GM21529 (cell line): ENCODE results near the gene KRTAP25-1.

ENCODE experiments used
- ATAC-seq: cut with Tn5 transposase; IDR thresholded peaks from one replicate; pipeline ENCODE4 v1.9.1; 2021; ENCODE audit not compliant: unreplicated experiment

The KRTAP25-1 gene

DNA sequence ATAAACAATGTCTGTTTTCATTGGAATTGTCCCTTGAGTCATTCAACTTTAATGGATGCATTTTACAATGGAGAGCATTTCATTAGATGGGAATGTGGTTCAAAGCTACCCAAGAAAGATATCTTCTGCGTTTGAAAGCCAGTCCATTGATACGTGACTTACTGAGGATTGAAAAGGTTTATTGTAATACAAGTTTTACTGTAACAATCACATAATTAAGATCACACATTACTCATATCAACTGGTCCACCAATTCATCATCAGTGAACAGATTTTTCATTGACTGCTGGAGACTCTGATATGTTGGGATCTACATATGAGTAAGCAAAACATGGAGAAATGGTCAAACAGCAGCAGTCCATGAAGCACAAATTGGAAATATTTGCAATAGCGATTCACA, 39.4 kb downstream of the KRTAP25-1 start:
- no peak for ATAC-seq

DNA sequence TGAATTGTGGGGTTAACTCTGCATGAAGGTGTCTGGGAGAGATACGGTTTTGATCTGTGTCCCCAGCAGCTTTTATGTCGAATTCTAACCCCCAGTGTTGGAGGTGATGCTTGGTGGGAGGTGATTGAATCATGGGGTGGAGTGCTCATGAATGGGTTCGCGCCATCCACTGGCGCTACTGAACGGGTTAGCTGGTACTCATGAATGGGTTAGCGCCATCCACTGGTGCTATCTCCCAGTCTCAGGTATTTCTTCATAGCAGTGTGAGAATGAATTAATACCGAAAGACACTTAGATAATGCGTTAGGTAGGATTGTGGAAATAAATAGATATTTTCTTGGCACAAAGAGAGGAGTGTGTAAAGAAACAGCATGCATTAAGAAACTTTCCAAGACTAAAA, 40.5 kb downstream of the KRTAP25-1 start:
- ATAC-seq = no peak

DNA sequence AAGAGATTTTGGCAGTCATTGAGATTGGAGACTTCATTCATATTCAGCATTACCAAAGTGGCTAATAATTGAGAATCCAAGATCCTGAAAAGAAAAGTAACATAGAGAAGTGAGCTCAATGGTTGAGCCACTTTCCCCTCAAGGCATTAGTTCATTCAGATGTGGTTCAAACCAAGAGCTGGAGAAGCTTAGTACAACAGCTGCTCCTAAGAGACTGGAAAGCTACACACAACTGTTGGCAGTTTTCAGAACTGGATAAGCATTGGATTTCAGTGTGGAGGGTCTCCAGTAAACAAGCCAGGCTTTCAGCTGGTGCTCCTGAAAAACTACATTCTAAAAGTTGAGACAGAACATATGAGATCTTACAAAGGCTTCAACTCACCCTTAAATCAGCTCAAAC, 44.3 kb downstream of the KRTAP25-1 start:
- no peak for ATAC-seq

DNA sequence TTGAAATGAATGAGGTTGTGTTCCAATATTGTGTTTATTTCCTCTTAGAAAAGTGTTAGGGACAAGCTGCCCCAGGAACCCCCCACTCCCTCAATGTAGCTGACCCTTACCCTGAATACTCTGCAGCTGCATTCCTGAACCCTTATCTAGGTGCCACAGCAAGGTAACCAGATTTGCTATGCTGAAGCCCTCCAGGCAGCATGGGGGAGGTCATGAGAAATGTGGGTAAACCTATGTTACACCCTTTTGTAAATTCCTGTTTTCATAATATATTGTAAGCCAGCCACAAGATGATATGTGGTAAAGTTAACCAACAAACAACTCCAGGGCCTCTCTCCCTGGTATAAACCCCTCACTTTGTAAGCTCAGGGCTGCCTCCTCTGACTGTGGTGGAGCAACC, 45.6 kb downstream of the KRTAP25-1 start:
- ATAC-seq = no peak

DNA sequence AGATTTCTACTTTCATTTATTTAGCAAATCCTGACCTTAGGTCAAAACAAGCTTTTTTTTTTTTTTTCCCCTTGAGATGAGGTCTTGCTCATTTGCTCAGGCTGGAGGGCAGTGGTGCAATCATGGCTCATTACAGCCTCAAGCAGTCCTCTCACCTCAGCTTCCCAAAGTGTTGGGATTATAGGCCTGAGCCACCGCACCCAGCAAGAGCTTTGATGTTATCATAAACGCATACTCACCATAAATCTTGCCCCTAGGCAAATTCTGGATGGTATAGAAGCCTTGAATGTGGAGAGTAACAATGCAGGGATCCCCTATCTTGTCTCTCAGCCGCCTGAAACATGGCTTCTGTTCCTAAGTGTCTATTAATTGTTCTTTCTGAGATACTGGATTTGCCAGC, 48.7 kb downstream of the KRTAP25-1 start:
- no peak for ATAC-seq
